ENCODE measurements around the gene ZNF207.

The ZNF207 gene

GRCh38 chr17:32335046-32335445 lies 14.9 kb upstream of the ZNF207 start:
- no peak for DNase-seq (ENCODE audit: low spot score)

- peak; percentile 53 for DNase-seq (ENCODE audit: low spot score)
Measured at GRCh38 chr17:32335687-32336086, 14.3 kb upstream of the ZNF207 start.

GRCh38 chr17:32341141-32341856 lies 8.7 kb upstream of the ZNF207 start:
- DNase-seq (ENCODE audit: low spot score) = peak; percentile 58

GRCh38 chr17:32341857-32342602 lies 7.9 kb upstream of the ZNF207 start, which contains the start of gene C17orf75:
C17orf75 (minus strand) TSS chr17:32342173; CDS start chr17:32342139, 34 bp downstream.
- peak; percentile 82 for DNase-seq (ENCODE audit: low spot score)

- DNase-seq (ENCODE audit: low spot score) = no peak
Measured at GRCh38 chr17:32342603-32343325, 7.2 kb upstream of the ZNF207 start.

GRCh38 chr17:32345951-32346600 lies 3.9 kb upstream of the ZNF207 start:
- no peak for DNase-seq (ENCODE audit: low spot score)

- DNase-seq (ENCODE audit: low spot score) = no peak
Measured at GRCh38 chr17:32348483-32348800, 1.5 kb upstream of the ZNF207 start.

- no peak for DNase-seq (ENCODE audit: low spot score)
Measured at GRCh38 chr17:32349503-32349853, 479 bp upstream of the ZNF207 start.

- DNase-seq (ENCODE audit: low spot score) = peak; percentile 84
Measured at GRCh38 chr17:32350666-32351418, 885 bp downstream of the ZNF207 start.

- DNase-seq (ENCODE audit: low spot score) = peak; percentile 71
Measured at GRCh38 chr17:32352734-32353133, 2.8 kb downstream of the ZNF207 start.

GRCh38 chr17:32355649-32356377 lies 5.9 kb downstream of the ZNF207 start:
- peak; percentile 60 for DNase-seq (ENCODE audit: low spot score)

- no peak for DNase-seq (ENCODE audit: low spot score)
Measured at GRCh38 chr17:32356378-32356743, 6.4 kb downstream of the ZNF207 start.

- DNase-seq (ENCODE audit: low spot score) = no peak
Measured at GRCh38 chr17:32356750-32357149, 6.8 kb downstream of the ZNF207 start.

- no peak for DNase-seq (ENCODE audit: low spot score)
Measured at GRCh38 chr17:32357615-32358014, 7.7 kb downstream of the ZNF207 start.

- no peak for DNase-seq (ENCODE audit: low spot score)
Measured at GRCh38 chr17:32361270-32361669, 11.3 kb downstream of the ZNF207 start.

- DNase-seq (ENCODE audit: low spot score) = no peak
Measured at GRCh38 chr17:32370426-32370825, 20.5 kb downstream of the ZNF207 start.

- DNase-seq (ENCODE audit: low spot score) = no peak
Measured at GRCh38 chr17:32382526-32383223, 32.7 kb downstream of the ZNF207 start.

GRCh38 chr17:32383926-32384434 lies 34.0 kb downstream of the ZNF207 start:
- peak; percentile 24 for DNase-seq (ENCODE audit: low spot score)

- DNase-seq (ENCODE audit: low spot score) = no peak
Measured at GRCh38 chr17:32385121-32385520, 35.2 kb downstream of the ZNF207 start.

- no peak for DNase-seq (ENCODE audit: low spot score)
Measured at GRCh38 chr17:32385971-32386370, 36.0 kb downstream of the ZNF207 start.

Measured in RKO (cell line).